Stimulated activated CD4-positive, alpha-beta T cell treated with anti-CD3 and anti-CD28 coated beads, Interleukin-2, amount 100 ng/mL, for 4 hours (primary cell): ENCODE measurements around the gene VAV3.

Experiments
- DNase-seq: peaks from one replicate; pipeline ENCODE4 v3.0.0-alpha.2; 2020; ENCODE audit warnings: low read depth

Gene VAV3

GRCh38 chr1:107574044-107574443 is 390.9 kb downstream of the VAV3 start:
- DNase-seq: no peak

GRCh38 chr1:107572674-107573211 is 392.2 kb downstream of the VAV3 start:
- no peak for DNase-seq

- DNase-seq: no peak
Observed at GRCh38 chr1:107570768-107571167, 394.2 kb downstream of the VAV3 start.

- DNase-seq: no peak
Observed at GRCh38 chr1:107563441-107563840, 401.5 kb downstream of the VAV3 start.

- no peak for DNase-seq
Observed at GRCh38 chr1:107559881-107560280, 405.1 kb downstream of the VAV3 start.

GRCh38 chr1:107557095-107557494 is 407.9 kb downstream of the VAV3 start:
- no peak for DNase-seq

- no peak for DNase-seq
Observed at GRCh38 chr1:107555578-107555977, 409.4 kb downstream of the VAV3 start.

- no peak for DNase-seq
Observed at GRCh38 chr1:107552781-107553180, 412.2 kb downstream of the VAV3 start.

- DNase-seq: no peak
Observed at GRCh38 chr1:107551456-107551855, 413.5 kb downstream of the VAV3 start.

GRCh38 chr1:107550358-107550757 is 414.6 kb downstream of the VAV3 start:
- no peak for DNase-seq

- no peak for DNase-seq
Observed at GRCh38 chr1:107549152-107549810, 415.7 kb downstream of the VAV3 start.

GRCh38 chr1:107548276-107548675 is 416.7 kb downstream of the VAV3 start:
- no peak for DNase-seq

GRCh38 chr1:107547363-107548155 is 417.4 kb downstream of the VAV3 start:
- no peak for DNase-seq

- no peak for DNase-seq
Observed at GRCh38 chr1:107546576-107546975, 418.4 kb downstream of the VAV3 start.

GRCh38 chr1:107545879-107546278 is 419.1 kb downstream of the VAV3 start:
- no peak for DNase-seq

- no peak for DNase-seq
Observed at GRCh38 chr1:107545056-107545577, 419.9 kb downstream of the VAV3 start.

- DNase-seq: no peak
Observed at GRCh38 chr1:107544285-107544684, 420.7 kb downstream of the VAV3 start.

GRCh38 chr1:107541412-107541811 is 423.6 kb downstream of the VAV3 start:
- no peak for DNase-seq

GRCh38 chr1:107538502-107538901 is 426.5 kb downstream of the VAV3 start:
- no peak for DNase-seq

- no peak for DNase-seq
Observed at GRCh38 chr1:107536266-107536665, 428.7 kb downstream of the VAV3 start.

GRCh38 chr1:107535091-107535490 is 429.9 kb downstream of the VAV3 start:
- no peak for DNase-seq

GRCh38 chr1:107534632-107535031 is 430.3 kb downstream of the VAV3 start:
- no peak for DNase-seq

- no peak for DNase-seq
Observed at GRCh38 chr1:107533436-107533835, 431.5 kb downstream of the VAV3 start.
